ENCODE data around the gene APC2.
"Not testable (repeated sequence)": the region's sequence is repeated elsewhere in the genome, so short reads cannot be mapped to it uniquely, and the experiment has no call there.

APC2 gene

DNA sequence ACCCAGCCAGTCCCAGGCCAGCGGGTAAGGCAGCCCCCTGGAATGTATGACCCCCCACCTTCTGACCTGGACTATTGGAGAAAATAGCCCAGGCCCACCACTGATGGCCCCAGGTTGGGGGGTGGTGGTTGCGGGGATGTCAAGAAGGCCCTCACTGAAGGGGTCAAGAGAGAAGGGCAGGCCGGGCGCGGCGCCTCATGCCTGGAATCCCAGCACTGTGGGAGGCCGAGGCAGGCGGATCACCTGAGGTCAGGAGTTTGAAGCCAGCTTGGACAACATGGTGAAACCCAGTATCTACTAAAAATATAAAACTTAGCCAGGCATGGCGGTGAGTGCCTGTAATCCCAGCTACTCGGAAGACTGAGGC is 64.4 kb downstream of the APC2 start:
- DNase-seq: no peak

DNA sequence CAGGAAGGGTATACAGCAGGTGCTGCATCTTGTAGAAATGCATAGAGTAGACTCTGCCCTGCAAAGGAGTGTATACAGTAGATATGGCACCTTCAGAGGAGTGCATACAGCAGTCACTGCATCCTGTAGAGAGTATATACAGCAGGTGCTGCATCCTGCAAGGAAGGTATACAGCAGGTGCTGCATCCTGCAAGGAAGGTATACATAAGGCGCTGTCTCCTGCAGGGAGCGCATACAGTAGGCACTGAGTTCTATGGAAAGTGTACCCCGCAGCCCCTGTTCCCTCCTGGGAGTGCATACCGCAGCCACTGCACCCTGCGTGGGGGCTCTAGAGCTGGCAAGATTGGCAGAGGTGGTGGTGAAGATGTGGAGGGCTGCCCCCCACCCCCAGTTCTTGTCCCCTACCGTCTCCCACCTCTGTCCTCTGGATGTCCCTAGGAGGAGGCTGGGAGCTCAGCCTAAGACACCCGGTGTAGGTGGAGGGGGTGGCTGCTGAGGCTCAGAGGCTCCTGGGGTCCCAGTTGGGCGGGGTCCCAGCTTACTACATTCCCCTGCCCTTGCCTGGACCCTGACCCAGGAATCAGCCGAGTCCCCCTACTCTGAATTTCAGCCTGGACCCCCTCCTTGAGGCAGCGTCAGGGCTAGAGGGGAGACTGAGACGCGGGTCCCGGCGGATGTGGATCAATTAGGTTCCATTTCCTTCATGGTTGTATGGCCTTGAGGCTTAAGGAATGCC is 65.2 kb downstream of the APC2 start:
- DNase-seq: no peak

DNA sequence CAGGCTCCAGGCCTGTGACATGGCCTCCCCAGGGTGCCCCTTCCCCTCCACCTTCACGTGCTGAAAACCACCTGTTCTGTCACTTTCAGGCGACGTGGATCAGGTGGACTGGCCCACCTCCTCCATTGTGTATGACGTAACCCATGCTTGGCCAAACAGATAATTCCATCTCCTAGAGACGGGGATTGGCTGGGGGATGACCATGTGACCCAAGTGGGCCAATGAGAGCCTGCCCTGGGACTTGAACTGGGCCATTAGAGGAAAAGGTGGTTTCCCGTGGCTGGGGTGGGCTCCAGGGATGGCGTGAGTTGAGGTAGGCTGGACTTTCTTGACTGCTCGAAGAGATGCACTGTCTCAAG is 66.5 kb downstream of the APC2 start:
- DNase-seq: no peak

DNA sequence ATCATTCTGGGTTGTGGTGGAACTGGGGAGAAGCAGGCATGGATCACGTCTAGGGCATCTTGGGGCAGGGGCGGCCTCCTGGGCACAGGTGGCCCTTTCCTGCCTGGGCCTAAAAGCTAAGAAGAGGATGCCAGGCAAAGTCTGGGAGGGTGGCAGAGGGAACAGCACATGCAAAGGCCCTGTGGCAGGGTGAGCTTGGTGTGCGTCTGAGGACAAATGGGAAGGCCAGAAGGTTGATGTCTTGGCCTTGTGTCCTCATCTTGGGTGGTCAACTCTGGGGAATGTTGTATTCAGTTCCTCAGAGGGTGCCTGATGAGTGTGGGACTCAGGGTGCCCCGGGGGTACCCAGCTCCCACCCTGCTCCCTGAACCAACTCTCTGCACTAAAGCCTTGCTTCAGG is 68.5 kb downstream of the APC2 start:
- no peak for DNase-seq

DNA sequence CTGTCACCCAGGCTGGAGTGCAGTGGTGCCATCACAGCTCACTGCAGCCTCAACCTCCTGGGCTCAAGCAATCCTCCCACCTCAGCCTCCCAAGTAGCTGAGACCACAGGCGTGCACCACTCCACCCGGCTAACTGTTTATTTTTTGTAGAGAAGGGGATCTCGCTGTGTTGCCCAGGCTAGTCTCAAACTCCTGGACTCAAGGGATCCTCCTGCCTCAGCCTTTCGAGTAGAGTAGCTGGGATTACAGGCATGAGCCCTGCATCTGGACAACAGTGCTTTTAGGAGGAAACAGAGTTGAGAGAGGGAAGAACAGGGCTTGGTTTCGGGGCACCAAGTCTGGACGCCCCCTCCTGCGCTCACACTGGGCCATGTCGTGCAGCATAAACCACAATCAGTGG is 69.9 kb downstream of the APC2 start:
- DNase-seq: not testable (repeated sequence)

DNA sequence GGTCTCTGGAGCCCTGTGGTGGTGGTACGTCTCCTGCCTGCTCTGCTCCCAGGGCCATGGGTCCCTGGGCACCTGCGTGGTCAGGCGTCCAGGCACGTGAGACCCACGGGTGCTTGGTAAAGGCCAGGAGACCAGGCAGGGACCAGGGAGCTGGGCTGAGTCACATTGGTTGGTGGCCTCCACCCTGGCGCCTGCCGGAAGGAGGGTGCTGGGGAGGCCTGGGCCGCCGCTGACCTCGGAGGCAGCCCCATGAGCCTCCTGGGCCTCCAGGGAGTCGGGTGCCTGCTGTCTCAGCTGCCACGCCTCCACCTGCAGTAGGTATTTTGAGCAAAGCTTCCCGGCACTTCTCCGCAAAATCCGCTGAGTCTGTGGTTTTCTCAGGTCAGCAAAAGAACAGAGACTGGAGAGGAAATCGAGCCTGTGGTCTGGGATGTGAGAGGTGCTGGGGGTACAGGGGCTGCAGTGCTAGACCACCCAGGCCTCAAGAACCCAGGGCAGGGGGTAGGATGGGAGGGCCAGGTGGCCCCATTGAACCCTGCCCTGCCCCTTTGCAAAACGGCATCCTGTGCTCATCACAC is 70.4 kb downstream of the APC2 start:
- DNase-seq: no peak

DNA sequence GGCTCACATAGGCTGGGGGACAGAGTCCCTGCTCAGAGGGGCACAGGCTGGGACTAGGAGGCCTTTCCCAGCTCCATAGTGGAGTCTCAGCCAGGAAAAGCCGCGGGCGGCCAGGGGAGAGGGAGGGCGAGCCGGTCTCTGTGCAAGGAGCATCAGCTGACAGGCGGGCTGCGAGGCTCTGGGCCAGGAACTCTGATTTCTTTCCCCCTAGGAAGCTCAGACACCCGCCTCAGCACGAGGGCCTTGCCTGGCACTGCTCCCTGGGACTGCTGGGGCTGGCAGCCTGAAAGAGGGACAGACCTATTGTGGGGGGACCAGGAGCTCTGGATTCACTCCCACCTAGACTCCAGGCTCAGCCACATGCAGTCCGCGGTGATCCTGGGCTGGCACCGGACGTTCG is 71.7 kb downstream of the APC2 start:
- no peak for DNase-seq

DNA sequence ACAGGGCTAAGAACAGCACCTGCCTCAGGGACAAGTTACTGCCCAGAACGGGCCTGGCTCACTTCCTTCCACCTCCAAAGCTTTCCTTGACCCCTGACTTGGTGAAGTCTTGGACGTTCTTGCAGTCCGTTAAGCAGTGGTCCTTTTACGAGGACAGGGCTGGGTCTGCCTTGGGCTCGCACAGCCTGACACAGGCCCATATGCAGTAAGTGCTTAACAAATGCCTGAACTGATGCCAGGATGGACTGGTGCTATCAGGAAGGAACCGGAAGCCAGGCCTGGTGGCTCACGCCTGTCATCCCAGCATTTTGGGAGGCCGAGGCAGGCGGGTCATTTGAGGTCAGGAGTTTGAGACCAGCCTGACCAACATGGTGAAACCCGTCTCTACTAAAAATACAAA is 72.1 kb downstream of the APC2 start:
- DNase-seq: no peak

DNA sequence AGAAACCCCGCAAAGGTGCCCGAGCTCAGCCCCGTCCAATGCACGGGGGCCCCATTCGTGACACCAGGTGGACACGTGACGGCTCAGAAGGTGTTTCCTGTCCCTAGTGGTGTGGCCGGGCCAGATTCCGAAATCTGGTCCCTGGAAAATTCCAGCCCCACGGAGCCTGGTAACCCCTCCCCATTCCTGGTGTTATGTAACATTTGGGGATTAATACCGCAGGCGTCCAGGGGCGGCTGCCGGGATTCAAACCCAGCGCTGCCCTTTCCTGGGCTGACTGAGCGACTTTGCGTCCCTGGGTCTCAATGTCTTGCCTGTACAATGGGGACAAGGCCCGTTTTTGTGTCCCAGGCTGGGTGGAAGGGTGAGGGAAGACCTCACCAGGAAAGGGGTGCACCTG is 72.9 kb downstream of the APC2 start:
- DNase-seq: no peak
